Activated CD4-positive, alpha-beta memory T cell treated with anti-CD3 and anti-CD28 coated beads, Interleukin-2, amount 10 ng/mL, durations not matched to agents 7 days and 5 days (primary cell): Measurements from ENCODE around the gene KRTCAP2. TPM values are rescaled to one million over a fixed set of nuclear protein-coding genes. Genes with fewer than 3 reads are reported as not detected.
"Not testable (repeated sequence)": the region's sequence is repeated elsewhere in the genome, so short reads cannot be mapped to it uniquely, and the experiment has no call there.

ENCODE experiments used
- CTCF ChIA-PET: fragments of 350-600 bp; sonication (Branson Sonifier 250); formaldehyde crosslinking; loops from one replicate; lab custom pipeline; 2021; ENCODE audit warnings: antibody characterized with exemption, inconsistent platforms; lab: Charles Lee
- POLR2A ChIA-PET: fragments of 350-600 bp; sonication (Branson Sonifier 250); formaldehyde crosslinking; loops from one replicate; lab custom pipeline; 2021; ENCODE audit warnings: antibody characterized with exemption; lab: Charles Lee
- DNase-seq: peaks from one replicate; pipeline ENCODE4 v3.0.0-alpha.2; 2020
- H3K27ac Mint-ChIP-seq: one replicate; pipeline ENCODE4 v1.8.0; 2021; ENCODE audit warnings: mild to moderate bottlenecking, mixed read lengths
- H3K27me3 Mint-ChIP-seq: one replicate; pipeline ENCODE4 v1.8.0; 2021; ENCODE audit warnings: mixed read lengths
- H3K36me3 Mint-ChIP-seq: one replicate; pipeline ENCODE4 v1.8.0; 2021; ENCODE audit warnings: low read depth, mixed read lengths
- H3K4me1 Mint-ChIP-seq: one replicate; pipeline ENCODE4 v1.8.0; 2021; ENCODE audit warnings: mixed read lengths
- H3K4me3 Mint-ChIP-seq: one replicate; pipeline ENCODE4 v1.8.0; 2021; ENCODE audit warnings: mild to moderate bottlenecking, mixed read lengths
- H3K9me3 Mint-ChIP-seq: one replicate; pipeline ENCODE4 v1.8.0; 2021; ENCODE audit warnings: mixed read lengths
- total RNA-seq, 2 experiments: library from RNA; stranded (reverse); gene quantifications; one replicate each; pipeline ENCODE4 v1.2.3, GENCODE V29; 2021

Gene KRTCAP2
- total RNA-seq, 2 experiments from 2014 or later, result 203 to 224 TPM

DNA sequence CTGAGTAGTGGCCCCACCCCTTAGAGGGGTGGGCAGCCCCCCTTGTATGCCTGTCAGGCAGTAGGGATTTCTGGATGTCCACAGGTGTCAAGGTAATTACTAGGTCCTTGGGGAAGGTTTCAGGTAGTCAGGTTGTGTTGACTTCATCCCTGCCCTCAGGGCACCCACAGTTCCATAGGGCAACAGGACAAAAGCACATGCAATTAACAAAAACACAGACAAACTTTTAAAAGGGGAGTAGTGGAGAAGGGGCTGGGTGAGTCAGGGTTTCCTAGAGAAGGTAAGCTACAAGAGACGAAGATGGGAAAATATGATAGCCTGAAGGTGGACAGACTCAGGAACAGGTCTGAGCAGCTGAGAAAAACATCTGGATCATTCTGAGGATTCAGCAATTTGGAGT lies 14.1 kb downstream of the KRTCAP2 start:
- no peaks in the 10 kb centered on the region for H3K4me1 Mint-ChIP-seq
- H3K4me3 Mint-ChIP-seq, result no peak overlapping the region
- CTCF ChIA-PET, result no interaction called here
- H3K9me3 Mint-ChIP-seq, result no peaks in the 10 kb centered on the region
- no peak overlapping the region for H3K27ac Mint-ChIP-seq
- peaks cover 22% of the 10 kb centered on the region for H3K27me3 Mint-ChIP-seq
- H3K36me3 Mint-ChIP-seq, result no peaks in the 10 kb centered on the region
- no peak for DNase-seq
- POLR2A ChIA-PET, result no interaction called here

DNA sequence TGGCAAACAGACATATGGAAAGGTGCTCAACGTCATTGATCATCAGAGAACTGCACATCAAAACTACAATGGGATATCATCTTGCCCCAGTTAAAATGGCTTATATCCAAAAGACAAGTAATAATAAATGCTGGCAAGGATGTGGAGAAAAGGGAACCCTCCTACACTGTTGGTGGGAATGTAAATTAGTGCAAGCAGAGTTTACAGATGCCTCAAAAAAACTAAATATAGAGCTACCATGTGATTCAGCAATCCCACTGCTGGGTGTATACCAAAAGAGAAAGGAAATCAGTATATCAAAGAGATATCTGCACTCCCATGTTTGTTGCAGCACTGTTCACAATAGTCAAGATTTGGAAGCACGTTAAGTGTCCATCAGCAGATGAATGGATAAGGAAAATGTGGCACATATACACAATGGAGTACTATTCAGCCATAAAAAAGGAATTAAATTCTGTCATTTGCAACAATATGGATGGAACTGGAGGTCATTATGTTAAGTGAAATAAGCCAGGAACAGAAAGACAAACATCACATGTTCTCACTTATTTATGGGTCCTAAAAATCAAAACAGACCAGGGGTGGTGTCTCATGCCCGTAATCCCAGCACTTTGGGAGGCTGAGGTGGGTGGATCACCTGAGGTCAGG lies 17.0 kb downstream of the KRTCAP2 start:
- CTCF ChIA-PET, result interaction anchor here (1.4 kb wide), 1 partner anchor 17 kb away, joined by 3 read pairs; the partner anchor contains the start of gene KRTCAP2
- H3K4me3 Mint-ChIP-seq, H3K36me3 Mint-ChIP-seq, H3K27ac Mint-ChIP-seq, H3K4me1 Mint-ChIP-seq, POLR2A ChIA-PET, DNase-seq, H3K9me3 Mint-ChIP-seq: not testable (repeated sequence)
- peaks cover 26% of the 10 kb centered on the region for H3K27me3 Mint-ChIP-seq

DNA sequence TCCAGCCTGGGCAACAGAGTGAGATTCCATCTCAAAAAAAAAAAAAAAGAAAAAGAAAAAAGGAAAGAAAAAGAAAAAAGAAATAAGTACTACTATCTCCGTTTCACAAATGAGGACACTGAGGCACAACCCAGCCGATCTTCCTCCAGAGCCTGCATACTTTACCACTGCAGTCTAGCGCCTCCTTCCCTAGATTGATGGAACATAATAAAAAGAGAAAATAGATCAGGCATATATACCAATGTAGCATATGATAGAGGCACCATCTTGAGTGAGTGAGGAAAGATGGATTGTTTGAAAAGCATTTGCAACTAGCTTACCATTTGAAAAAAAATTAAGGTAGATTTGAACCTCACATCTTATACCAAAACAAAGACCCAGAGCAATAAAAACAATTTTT lies 27.6 kb downstream of the KRTCAP2 start:
- H3K27me3 Mint-ChIP-seq, result peaks cover 36% of the 10 kb centered on the region
- ChIA-PET POLR2A (interaction anchor here (1.1 to 1.3 kb wide), 2 partner anchors 17 kb away, joined by 4 read pairs; no protein-coding TSS in a partner anchor), CTCF (interaction anchor here (0.7 to 2.4 kb wide), 3 partner anchors 27 to 91 kb away, joined by 3 to 5 read pairs (median 5); partner anchors contain the start of gene KRTCAP2)
- peaks cover 2% of the 10 kb centered on the region for H3K36me3 Mint-ChIP-seq
- H3K27ac Mint-ChIP-seq, result no peak overlapping the region
- DNase-seq, result no peak
- H3K4me1 Mint-ChIP-seq, result peaks cover 5% of the 10 kb centered on the region
- H3K4me3 Mint-ChIP-seq, result no peak overlapping the region
- no peaks in the 10 kb centered on the region for H3K9me3 Mint-ChIP-seq

DNA sequence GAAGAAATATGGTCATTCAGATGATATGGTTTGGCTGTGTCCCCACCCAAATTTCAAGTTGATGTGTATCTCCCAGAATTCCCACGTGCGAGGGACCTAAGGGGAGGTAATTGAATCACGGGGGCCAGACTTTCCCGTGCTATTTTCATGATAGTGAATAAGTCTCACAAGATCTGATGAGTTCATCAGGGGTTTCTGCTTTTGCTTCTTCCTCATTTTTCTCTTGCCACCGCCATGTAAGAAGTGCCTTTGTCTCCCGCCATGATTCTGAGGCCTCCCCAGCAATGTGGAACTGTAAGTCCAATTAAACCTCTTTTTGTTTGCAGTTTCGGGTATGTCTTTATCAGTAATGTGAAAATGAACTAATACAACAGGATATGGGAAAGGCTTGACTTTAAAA lies 31.4 kb downstream of the KRTCAP2 start:
- Mint-ChIP-seq H3K36me3 (peaks cover 34% of the 10 kb centered on the region), H3K9me3 (no peaks in the 10 kb centered on the region), H3K4me1 (peaks cover 33% of the 10 kb centered on the region), H3K27ac (no peak overlapping the region), H3K27me3 (peaks cover 20% of the 10 kb centered on the region), H3K4me3 (no peak overlapping the region)
- no peak for DNase-seq
- POLR2A ChIA-PET, result interaction anchor here (1.2 kb wide), 1 partner anchor 25 kb away, joined by 3 read pairs; no protein-coding TSS in a partner anchor
- CTCF ChIA-PET, result interaction anchor here (2.0 kb wide), 1 partner anchor 31 kb away, joined by 10 read pairs; the partner anchor contains the start of gene KRTCAP2

DNA sequence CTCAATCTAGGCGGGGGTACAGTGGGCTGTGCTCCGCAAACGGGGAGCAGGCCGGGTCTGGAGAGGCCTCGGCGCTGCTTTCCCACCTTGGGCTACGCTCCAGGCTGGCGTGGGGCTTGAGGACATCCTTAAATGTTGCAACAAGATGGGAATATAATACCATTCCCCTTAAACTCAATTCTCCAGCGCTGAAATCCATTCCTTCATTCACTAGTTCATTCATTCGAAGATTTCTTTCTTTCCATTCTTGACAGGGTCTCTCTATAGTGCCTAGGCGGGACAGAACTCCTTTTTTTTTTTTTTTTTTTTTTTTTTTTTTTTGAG lies 32.5 kb downstream of the KRTCAP2 start:
- peak overlapping the region; percentile 99 for H3K4me3 Mint-ChIP-seq
- POLR2A ChIA-PET, result interaction anchor here (0.6 to 1.3 kb wide), 2 partner anchors 32 to 532 kb away, joined by 3 to 6 read pairs; partner anchors contain the start of gene KRTCAP2

DNA sequence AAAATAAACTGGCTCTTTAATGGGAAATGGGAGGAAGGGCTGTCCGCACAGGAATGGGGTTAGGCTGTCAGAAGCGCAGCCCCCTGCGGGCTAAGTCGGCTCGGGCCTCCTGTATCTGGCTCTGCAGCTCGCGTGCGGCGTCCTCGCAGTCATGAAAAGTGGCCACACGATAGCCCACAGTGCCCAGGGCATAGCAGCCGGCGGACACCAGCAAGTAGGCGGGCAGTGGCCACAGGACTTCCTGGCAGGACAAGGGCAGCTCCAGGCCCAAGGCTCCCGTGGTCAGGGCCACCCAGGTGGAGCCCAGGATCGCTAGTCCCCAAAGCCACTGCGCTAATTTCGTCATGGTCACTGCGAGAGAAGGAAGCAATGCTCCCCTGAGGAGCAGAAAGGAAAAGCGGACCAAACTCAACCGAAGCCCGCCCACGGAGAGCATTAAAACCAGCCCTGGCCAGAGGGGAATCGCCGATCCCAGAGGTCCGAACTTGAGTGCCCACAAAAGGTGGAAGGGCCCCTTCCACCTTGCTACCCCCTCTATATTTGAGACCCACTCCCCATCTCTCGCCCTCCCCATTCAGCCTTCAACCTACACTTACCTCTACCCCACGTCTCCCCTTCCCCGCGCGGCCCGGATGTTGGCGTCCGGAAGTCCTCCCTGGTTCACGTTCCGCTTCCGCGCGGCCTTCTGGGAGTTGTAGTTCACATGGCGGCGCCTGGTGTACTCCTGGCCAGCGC lies 33.0 kb downstream of the KRTCAP2 start, which contains the start of gene DPM3:
DPM3 (minus strand) TSS at position 637 of the 735 bp plus-strand sequence; CDS start at position 346, 291 bp downstream.
- peak within 1 kb of the TSS; percentile 95 for H3K27ac Mint-ChIP-seq
- H3K36me3 Mint-ChIP-seq, result peaks cover 43% of the 10 kb centered on the region
- POLR2A ChIA-PET, result interaction anchor here (0.6 to 1.3 kb wide), 2 partner anchors 33 to 531 kb away, joined by 3 to 6 read pairs; partner anchors contain the start of gene KRTCAP2
- CTCF ChIA-PET, result interaction anchor here (0.5 to 0.7 kb wide), 3 partner anchors 30 to 59 kb away, joined by 3 to 4 read pairs (median 4); partner anchors contain the start of gene KRTCAP2
- peaks cover 13% of the 10 kb centered on the region for H3K27me3 Mint-ChIP-seq
- H3K4me3 Mint-ChIP-seq, result peak within 1 kb of the TSS; percentile 99
- H3K4me1 Mint-ChIP-seq, result peaks cover 43% of the 10 kb centered on the region
- no peaks in the 10 kb centered on the region for H3K9me3 Mint-ChIP-seq
- DNase-seq, result peak; percentile 93

More for the DNA sequence above, 32.5 kb downstream of the KRTCAP2 start:
- peaks cover 38% of the 10 kb centered on the region for H3K4me1 Mint-ChIP-seq
- DNase-seq, result no peak
- CTCF ChIA-PET, result interaction anchor here (0.5 to 0.6 kb wide), 2 partner anchors 30 to 32 kb away, joined by 4 read pairs; partner anchors contain the start of gene KRTCAP2
- H3K27ac Mint-ChIP-seq, result peak overlapping the region; percentile 95
- peaks cover 38% of the 10 kb centered on the region for H3K36me3 Mint-ChIP-seq
- H3K9me3 Mint-ChIP-seq, result no peaks in the 10 kb centered on the region
- H3K27me3 Mint-ChIP-seq, result peaks cover 15% of the 10 kb centered on the region

DNA sequence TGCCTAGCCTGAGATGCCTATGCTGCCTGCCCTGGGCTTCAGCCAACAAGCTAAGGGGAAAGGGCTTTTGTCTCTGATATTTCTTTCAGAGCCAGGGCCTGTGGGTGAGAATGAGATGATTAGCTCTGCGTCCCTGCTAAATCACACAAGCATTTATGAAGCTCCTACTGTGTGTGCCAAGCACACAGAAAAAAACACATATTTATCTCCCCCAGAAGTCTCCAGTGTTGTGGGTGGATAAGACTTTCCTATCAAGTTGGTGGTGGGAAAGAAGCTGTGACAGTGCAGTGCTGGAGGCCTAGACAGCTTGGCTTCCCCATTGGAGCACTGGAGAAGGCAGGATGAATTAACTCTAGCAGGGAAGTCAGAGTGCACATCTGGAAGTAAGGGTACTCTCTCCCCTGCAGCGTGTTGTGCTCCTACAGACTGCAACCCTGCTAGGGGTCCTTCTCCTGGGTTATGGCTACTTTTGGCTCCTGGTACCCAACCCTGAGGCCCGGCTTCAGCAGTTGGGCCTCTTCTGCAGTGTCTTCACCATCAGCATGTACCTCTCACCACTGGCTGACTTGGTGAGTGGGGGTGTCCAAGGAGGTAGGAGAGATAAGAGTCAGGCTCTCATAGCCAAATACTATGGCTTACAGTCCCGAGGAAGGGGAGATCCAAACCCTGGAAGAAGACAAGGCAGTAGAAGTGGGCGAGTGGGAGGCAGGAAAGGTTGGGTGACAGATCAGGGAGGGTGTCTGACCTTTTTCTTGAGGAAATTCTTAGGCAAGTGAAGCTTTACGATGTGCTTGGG lies 35.8 kb downstream of the KRTCAP2 start:
- H3K4me1 Mint-ChIP-seq, result peaks cover 49% of the 10 kb centered on the region
- peaks cover 8% of the 10 kb centered on the region for H3K27me3 Mint-ChIP-seq
- ChIA-PET CTCF (interaction anchor here (1.1 to 5.6 kb wide), 6 partner anchors 22 to 84 kb away, joined by 3 to 28 read pairs (median 10); partner anchors contain the start of gene KRTCAP2), POLR2A (interaction anchor here (0.8 to 4.0 kb wide), 4 partner anchors 30 to 56 kb away, joined by 3 to 21 read pairs (median 4); partner anchors contain the start of gene KRTCAP2)
- DNase-seq, result no peak
- H3K4me3 Mint-ChIP-seq, result peak overlapping the region; percentile 97
- H3K36me3 Mint-ChIP-seq, result peaks cover 45% of the 10 kb centered on the region
- no peaks in the 10 kb centered on the region for H3K9me3 Mint-ChIP-seq
- H3K27ac Mint-ChIP-seq, result peak overlapping the region; percentile 98

DNA sequence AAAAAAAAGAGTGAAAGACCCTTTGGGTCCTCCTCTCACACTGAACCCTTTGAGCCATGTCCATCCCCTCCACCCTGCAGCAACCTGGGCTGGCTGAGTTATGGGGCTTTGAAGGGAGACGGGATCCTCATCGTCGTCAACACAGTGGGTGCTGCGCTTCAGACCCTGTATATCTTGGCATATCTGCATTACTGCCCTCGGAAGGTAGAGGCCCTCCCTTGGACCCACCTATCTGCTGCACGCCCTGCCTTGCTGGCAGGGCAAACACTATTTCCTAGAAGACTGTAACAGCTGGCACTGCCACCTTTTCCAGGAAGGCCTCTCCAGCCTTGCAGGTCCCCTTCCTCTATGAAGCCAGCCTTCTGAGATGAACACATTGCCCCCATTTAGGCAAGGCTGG lies 36.4 kb downstream of the KRTCAP2 start:
- peaks cover 47% of the 10 kb centered on the region for H3K36me3 Mint-ChIP-seq

DNA sequence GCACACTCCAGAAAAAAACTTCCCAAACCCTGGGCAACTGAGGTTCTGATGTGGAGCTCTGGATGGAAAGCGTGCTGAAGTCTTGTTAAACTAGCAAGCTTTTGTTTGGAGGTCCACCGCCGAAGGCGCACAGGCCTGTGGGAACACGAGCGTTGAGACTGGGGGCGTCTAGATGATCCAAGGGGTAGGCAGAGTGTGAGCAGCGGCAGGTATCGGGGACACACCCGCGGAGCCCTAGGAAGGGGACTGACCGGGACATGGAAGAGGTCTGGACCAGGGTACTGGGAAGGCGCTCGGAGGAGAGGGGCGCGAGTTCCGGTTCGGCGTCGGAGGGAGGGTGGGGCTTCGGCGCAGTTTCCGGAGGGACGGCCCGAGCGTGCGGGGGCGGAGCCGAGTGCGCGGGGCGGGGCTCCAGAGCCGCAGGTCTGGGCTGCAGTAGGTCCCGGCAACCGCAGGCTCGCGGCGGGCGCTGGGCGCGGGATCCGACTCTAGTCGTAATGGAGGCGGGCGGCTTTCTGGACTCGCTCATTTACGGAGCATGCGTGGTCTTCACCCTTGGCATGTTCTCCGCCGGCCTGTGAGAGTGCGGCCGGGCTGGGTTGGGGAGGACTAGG lies 37.6 kb downstream of the KRTCAP2 start, which contains the start of gene SLC50A1:
SLC50A1 (plus strand) TSS at position 438 of the 614 bp plus-strand sequence; CDS start at position 498, 60 bp downstream.
- Mint-ChIP-seq H3K4me3 (peak within 1 kb of the TSS; percentile 97), H3K9me3 (no peaks in the 10 kb centered on the region), H3K36me3 (peaks cover 45% of the 10 kb centered on the region), H3K4me1 (peaks cover 49% of the 10 kb centered on the region), H3K27me3 (peaks cover 5% of the 10 kb centered on the region), H3K27ac (peak within 1 kb of the TSS; percentile 98)
- DNase-seq, result peak; percentile 95
- ChIA-PET POLR2A (interaction anchor here (1.0 to 4.0 kb wide), 6 partner anchors 9 to 526 kb away, joined by 3 to 21 read pairs (median 3); partner anchors contain the start of gene KRTCAP2), CTCF (interaction anchor here (0.6 to 5.6 kb wide), 9 partner anchors 8 to 58 kb away, joined by 3 to 28 read pairs (median 4); partner anchors contain the start of gene KRTCAP2)

More for the DNA sequence above, 36.4 kb downstream of the KRTCAP2 start:
- Mint-ChIP-seq H3K4me3 (peak overlapping the region; percentile 97), H3K4me1 (peaks cover 51% of the 10 kb centered on the region), H3K27ac (peak overlapping the region; percentile 98), H3K27me3 (peaks cover 7% of the 10 kb centered on the region), H3K9me3 (no peaks in the 10 kb centered on the region)
- DNase-seq, result peak; percentile 32
- POLR2A ChIA-PET, result interaction anchor here (0.8 to 4.0 kb wide), 3 partner anchors 36 to 57 kb away, joined by 3 to 21 read pairs (median 4); partner anchors contain the start of gene KRTCAP2
- CTCF ChIA-PET, result interaction anchor here (1.1 to 5.6 kb wide), 7 partner anchors 21 to 84 kb away, joined by 3 to 28 read pairs (median 6); partner anchors contain the start of gene KRTCAP2

DNA sequence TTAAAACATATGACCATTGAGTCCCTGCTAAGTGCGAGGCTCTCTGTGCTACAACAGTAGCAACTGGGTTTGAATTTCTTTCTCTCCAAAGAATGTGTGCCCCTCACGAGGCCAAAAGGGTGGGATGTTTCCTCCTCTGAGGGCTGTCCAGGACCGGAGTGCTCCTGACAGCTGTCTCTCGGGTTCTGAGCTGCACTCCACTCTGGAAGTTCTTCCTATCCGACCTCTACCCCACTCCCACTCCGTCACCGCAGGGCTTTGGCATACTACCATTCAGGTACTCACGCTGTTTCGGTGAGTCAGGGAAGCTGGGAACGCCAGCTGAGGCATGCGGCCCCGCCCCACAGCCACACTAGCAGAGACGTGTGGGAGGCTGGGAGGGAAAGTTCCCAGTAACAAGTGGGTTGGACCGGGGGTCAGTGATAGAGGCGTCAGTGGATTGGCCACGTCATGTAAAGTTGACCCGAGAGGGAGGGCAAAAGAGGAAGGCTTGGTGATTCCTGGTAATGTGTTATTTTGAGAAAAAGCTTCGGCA lies 38.2 kb downstream of the KRTCAP2 start:
- peak overlapping the region; percentile 98 for H3K27ac Mint-ChIP-seq
- H3K27me3 Mint-ChIP-seq, result peaks cover 6% of the 10 kb centered on the region
- no peaks in the 10 kb centered on the region for H3K9me3 Mint-ChIP-seq
- H3K4me1 Mint-ChIP-seq, result peaks cover 46% of the 10 kb centered on the region
- H3K36me3 Mint-ChIP-seq, result peaks cover 41% of the 10 kb centered on the region
- CTCF ChIA-PET, result interaction anchor here (0.6 to 5.6 kb wide), 8 partner anchors 9 to 58 kb away, joined by 3 to 28 read pairs (median 4); partner anchors contain the start of gene KRTCAP2
- H3K4me3 Mint-ChIP-seq, result peak overlapping the region; percentile 97
- peak; percentile 53 for DNase-seq
- POLR2A ChIA-PET, result interaction anchor here (1.0 to 4.0 kb wide), 6 partner anchors 9 to 525 kb away, joined by 3 to 21 read pairs (median 3); partner anchors contain the start of gene KRTCAP2

DNA sequence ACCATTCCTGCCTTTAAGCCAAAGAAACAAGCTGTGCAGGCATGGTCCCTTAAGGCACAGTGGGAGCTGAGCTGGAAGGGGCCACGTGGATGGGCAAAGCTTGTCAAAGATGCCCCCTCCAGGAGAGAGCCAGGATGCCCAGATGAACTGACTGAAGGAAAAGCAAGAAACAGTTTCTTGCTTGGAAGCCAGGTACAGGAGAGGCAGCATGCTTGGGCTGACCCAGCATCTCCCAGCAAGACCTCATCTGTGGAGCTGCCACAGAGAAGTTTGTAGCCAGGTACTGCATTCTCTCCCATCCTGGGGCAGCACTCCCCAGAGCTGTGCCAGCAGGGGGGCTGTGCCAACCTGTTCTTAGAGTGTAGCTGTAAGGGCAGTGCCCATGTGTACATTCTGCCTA lies 38.8 kb downstream of the KRTCAP2 start:
- ChIA-PET CTCF (interaction anchor here (0.8 to 5.6 kb wide), 7 partner anchors 35 to 862 kb away, joined by 3 to 28 read pairs (median 3); partner anchors contain the start of genes HAX1 and KRTCAP2), POLR2A (interaction anchor here (1.0 to 4.0 kb wide), 3 partner anchors 38 to 525 kb away, joined by 3 to 21 read pairs (median 4); partner anchors contain the start of gene KRTCAP2)
- Mint-ChIP-seq H3K4me1 (peaks cover 42% of the 10 kb centered on the region), H3K27me3 (peaks cover 10% of the 10 kb centered on the region), H3K4me3 (peak overlapping the region; percentile 97), H3K27ac (peak overlapping the region; percentile 98), H3K36me3 (peaks cover 36% of the 10 kb centered on the region), H3K9me3 (no peaks in the 10 kb centered on the region)
- DNase-seq, result no peak
